Measurements from ENCODE around the gene FAP. TPM values are rescaled to one million over a fixed set of nuclear protein-coding genes. Genes with fewer than 3 reads are reported as not detected.

FAP gene
- total RNA-seq, 1 donor from 2014 or later, result not detected

DNA sequence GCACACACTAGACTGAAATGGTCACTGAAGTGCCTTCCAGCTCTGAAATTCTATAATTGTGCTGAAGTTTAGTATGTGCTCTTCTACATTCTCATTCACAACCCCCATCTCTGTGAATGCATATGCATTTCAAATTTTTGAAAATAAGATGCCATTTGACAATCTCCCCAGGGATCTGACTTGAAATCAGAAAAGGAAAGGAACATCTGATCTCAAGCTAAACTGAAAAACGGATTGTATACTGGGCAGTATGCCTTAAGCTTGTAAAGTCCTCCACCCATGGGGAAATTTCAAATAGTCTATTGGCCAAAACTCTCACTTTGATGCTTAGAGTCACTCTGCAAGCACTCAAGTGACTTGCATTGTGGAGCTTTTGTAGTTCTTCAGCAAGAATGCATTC lies 22.9 kb downstream of the FAP start:
- Mint-ChIP-seq H3K27me3 (peaks cover 5% of the 10 kb centered on the region), H3K27ac (no peak overlapping the region), H3K4me1 (ENCODE audit: low read depth) (no peaks in the 10 kb centered on the region), H3K36me3 (ENCODE audit: insufficient read depth) (no peaks in the 10 kb centered on the region), H3K9me3 (ENCODE audit: low read depth) (no peaks in the 10 kb centered on the region), H3K4me3 (ENCODE audit: low read depth) (no peak overlapping the region)
- no peak for DNase-seq (ENCODE audit: low spot score, unreplicated experiment)
- TF ChIP-seq, protein P1, sequence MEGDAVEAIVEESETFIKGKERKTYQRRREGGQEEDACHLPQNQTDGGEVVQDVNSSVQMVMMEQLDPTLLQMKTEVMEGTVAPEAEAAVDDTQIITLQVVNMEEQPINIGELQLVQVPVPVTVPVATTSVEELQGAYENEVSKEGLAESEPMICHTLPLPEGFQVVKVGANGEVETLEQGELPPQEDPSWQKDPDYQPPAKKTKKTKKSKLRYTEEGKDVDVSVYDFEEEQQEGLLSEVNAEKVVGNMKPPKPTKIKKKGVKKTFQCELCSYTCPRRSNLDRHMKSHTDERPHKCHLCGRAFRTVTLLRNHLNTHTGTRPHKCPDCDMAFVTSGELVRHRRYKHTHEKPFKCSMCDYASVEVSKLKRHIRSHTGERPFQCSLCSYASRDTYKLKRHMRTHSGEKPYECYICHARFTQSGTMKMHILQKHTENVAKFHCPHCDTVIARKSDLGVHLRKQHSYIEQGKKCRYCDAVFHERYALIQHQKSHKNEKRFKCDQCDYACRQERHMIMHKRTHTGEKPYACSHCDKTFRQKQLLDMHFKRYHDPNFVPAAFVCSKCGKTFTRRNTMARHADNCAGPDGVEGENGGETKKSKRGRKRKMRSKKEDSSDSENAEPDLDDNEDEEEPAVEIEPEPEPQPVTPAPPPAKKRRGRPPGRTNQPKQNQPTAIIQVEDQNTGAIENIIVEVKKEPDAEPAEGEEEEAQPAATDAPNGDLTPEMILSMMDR (IDR thresholded peaks at IDR 0.05; ENCODE audit: unreplicated experiment), result no peak

DNA sequence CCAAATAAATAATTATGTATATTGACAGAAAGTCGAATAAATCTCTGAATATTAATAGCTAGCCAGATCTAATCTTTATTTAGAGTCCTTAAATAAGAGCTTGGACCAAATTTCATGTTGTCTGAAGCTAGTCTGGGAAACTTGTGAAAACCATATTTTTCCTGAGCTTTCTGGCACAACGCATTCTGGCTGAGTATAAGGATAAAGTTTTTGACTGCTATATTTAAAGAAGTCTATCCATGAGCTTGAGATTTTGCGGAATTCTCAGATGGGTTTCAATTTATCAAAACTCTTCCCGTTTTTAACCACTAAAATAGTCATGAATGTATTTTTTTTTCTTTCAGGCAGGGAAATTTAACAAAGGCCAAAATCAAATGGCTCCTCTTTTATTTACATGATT lies 23.8 kb downstream of the FAP start:
- Mint-ChIP-seq H3K4me3 (ENCODE audit: low read depth) (no peak overlapping the region), H3K9me3 (ENCODE audit: low read depth) (no peaks in the 10 kb centered on the region), H3K4me1 (ENCODE audit: low read depth) (no peaks in the 10 kb centered on the region), H3K36me3 (ENCODE audit: insufficient read depth) (no peaks in the 10 kb centered on the region), H3K27me3 (peaks cover 5% of the 10 kb centered on the region), H3K27ac (no peak overlapping the region)
- TF ChIP-seq, protein P1 (IDR thresholded peaks at IDR 0.05; ENCODE audit: unreplicated experiment), result no peak
- DNase-seq (ENCODE audit: low spot score, unreplicated experiment), result no peak

- Mint-ChIP-seq H3K9me3 (ENCODE audit: low read depth) (no peaks in the 10 kb centered on the region), H3K27me3 (peaks cover 5% of the 10 kb centered on the region), H3K4me1 (ENCODE audit: low read depth) (no peaks in the 10 kb centered on the region), H3K4me3 (ENCODE audit: low read depth) (no peak overlapping the region), H3K36me3 (ENCODE audit: insufficient read depth) (no peaks in the 10 kb centered on the region), H3K27ac (no peak overlapping the region)
- TF ChIP-seq, protein P1 (IDR thresholded peaks at IDR 0.05; ENCODE audit: unreplicated experiment), result no peak
- DNase-seq (ENCODE audit: low spot score, unreplicated experiment), result no peak
These were observed 25.6 kb downstream of the FAP start for GRCh38 chr2:162217598-162217997.

DNA sequence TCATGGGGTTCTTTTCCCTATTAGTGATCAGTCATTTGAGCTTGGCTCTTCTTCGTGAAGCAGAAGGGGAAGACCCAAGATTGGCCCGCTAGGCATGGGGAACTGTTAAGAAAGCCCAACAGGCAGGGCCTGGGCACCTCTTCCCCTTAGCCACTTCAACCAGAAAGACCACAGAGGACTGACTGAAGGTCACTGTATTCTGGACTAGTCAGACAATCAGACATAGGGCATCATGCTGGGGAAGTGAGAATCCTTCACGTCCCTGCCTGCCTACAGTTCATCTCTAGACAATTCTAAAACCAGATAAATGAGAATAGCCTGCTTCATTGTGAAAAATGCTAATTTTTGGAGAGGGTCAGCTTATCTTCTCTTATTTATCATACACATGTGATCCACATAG lies 28.1 kb downstream of the FAP start:
- Mint-ChIP-seq H3K9me3 (ENCODE audit: low read depth) (no peaks in the 10 kb centered on the region), H3K36me3 (ENCODE audit: insufficient read depth) (no peaks in the 10 kb centered on the region), H3K4me3 (ENCODE audit: low read depth) (no peak overlapping the region), H3K27ac (no peak overlapping the region), H3K4me1 (ENCODE audit: low read depth) (no peaks in the 10 kb centered on the region), H3K27me3 (no peaks in the 10 kb centered on the region)
- TF ChIP-seq, protein P1 (IDR thresholded peaks at IDR 0.05; ENCODE audit: unreplicated experiment), result no peak
- no peak for DNase-seq (ENCODE audit: low spot score, unreplicated experiment)

DNA sequence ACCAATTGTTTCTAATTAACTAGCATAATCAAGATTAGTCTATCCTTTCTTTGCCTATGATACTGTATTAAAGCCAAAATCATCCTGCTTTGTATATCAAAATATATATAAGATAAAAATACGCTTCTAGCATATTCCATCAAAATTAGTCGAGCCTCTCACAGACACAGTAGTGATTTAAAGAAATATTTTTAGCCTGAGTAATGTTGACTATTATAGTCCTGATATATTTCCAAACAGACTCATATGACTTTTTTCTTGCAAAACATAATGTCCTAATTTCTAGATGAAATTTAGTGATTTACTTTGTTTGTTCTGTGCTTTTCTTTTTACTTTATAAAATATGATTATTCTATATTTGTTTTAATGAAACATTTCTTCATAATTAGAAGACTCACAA lies 30.9 kb downstream of the FAP start:
- Mint-ChIP-seq H3K36me3 (ENCODE audit: insufficient read depth) (no peaks in the 10 kb centered on the region), H3K4me3 (ENCODE audit: low read depth) (no peak overlapping the region), H3K27me3 (no peaks in the 10 kb centered on the region), H3K9me3 (ENCODE audit: low read depth) (no peaks in the 10 kb centered on the region), H3K4me1 (ENCODE audit: low read depth) (no peaks in the 10 kb centered on the region), H3K27ac (no peak overlapping the region)
- DNase-seq (ENCODE audit: low spot score, unreplicated experiment), result no peak
- TF ChIP-seq, protein P1 (IDR thresholded peaks at IDR 0.05; ENCODE audit: unreplicated experiment), result no peak

Data from progenitor cell of endocrine pancreas (in vitro differentiated cells).